IPS-NIHi11 (cell line): ENCODE measurements around the gene TFDP1.
A peak's percentile ranks its signal among the peaks of the same experiment; 100 is the strongest.

Experiments
- DNase-seq: peaks from one replicate; pipeline ENCODE4 v3.0.0; 2012; ENCODE audit warnings: mixed read lengths, low spot score

TFDP1 gene

DNA sequence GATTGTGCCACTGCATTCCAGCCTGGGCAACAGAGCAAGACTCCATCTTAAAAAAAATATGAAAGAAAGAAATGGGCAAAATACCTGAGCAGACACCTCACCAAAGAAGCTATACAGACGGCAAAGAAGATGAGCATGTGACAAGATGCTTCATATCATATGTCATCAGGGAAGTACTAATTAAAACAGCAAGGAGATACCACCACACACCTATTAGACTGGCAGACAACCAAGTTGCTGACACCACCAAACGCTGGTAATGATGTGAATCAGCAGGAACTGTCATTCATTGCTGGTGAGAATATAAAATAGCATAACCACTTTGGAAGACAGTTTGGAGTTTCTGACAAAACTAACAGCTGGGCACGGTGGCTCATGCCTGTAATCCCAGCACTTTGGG, 11.5 kb upstream of the TFDP1 start:
- DNase-seq: no peak

DNA sequence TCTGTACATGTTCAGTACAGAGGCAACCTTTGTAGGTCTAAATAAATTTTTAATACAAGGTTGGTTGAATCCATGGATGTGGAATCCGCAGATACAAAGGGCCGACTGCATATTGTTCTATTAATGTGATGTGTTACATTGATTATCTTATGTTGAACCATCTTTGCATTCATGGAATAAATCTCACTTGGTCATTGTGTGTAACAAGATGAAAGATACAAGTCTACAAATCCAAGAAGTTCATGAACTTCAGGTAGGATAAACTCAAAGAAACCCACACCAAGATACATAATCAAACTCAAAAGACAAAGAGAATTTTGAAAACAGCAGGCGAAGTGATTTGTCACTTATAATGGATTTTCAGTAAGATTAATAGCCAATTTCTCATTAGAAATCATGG, 8.0 kb upstream of the TFDP1 start:
- DNase-seq: no peak

DNA sequence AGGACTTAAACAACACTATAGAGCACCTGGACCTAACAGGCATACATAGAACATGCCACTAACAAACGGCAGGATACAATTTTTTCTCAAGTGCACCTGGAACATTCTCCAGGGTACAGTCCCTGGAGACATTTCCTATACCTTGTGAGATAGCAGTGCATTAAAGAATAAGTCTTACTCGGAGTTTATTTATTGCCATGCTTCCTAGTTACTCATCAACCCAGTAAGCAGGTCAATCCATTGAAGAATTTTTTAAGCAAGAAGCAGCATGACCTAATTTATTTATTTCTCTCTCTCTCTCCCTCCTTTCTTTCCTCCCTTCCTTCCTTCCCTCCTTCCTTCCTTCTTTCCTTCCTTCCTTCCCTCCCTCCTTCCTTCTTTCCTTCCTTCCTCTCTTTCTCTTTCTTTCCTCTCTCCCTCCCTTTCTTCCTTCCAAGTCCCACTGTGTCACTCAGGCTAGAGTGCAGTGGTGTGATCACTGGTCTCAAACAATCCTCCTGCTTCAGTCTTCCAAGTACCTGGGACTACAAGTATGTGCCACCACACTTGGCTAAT, 6.6 kb upstream of the TFDP1 start:
- DNase-seq: no peak

DNA sequence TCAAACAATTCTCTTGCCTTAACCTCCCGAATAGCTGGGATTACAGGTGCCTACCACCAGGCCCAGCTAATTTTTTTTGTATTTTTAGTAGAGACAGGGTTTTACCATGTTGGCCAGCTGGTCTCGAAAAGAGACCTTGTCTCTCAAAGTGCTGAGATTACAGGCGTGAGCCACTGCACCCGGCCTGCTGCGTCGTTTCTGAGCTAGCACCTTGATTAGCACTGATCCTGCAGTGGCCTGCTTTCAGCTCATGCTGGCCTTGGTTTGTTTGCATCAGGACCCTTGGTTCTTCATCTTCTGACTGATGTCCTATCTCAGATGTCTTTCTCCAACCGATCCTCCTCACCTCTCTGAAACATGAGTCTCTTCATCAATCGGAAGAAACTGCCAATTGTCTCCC, 4.9 kb upstream of the TFDP1 start:
- no peak for DNase-seq

DNA sequence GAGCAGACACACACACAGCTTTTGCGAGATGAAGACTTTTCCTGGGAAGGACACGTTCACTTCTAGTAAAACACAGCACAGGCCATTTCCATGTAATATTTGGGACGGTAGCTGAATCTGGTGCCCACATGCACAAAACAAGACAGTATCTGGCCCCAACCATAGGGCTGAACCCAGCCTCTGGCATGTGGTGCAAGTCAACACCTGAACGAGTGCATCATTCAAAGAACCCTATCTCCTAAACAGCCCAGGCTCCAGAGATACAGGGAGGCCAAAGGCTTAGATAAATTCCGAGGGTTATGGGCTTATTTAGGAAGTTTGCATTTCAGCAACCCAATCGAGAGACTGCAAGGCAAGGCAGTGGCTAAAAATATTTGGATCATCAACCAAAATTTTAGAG, 2.7 kb upstream of the TFDP1 start:
- DNase-seq: no peak

DNA sequence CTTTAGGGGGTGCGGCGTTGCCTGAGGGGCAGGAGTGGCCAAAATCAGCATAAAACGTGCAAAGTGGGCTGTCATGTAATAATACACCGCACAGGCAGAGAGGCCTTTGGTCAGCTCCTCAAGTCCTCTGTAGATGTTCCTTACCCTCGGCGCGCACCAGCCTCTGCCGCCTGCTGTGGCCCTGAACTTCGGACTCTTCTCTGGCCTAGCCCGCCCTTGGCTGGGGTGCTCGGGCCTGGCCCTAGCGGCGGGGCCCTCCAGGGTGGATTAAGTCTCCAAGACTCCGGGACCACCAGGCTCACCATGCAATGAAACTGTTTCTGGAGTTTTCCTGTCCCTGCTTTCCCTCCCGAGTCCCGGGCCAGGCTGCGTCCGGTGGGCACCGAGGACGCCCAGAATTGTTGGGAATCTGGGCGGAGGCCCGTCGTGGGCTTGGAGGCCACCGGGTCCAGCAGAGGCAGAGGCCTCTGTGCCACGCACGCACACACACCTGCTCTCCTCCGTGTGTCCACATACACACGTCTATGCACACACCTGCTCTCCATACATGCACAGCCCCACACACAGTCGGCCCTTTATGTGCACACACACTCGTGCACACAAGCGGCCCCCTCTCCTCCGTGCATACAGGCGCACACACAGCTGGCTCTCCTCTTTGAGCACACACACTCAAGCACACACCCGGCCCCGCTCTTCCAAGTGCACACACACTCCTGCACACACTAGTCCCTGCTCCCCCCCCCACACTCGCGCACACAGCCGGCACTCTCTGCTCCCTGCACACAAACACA, 1.5 kb upstream of the TFDP1 start:
- DNase-seq: no peak

DNA sequence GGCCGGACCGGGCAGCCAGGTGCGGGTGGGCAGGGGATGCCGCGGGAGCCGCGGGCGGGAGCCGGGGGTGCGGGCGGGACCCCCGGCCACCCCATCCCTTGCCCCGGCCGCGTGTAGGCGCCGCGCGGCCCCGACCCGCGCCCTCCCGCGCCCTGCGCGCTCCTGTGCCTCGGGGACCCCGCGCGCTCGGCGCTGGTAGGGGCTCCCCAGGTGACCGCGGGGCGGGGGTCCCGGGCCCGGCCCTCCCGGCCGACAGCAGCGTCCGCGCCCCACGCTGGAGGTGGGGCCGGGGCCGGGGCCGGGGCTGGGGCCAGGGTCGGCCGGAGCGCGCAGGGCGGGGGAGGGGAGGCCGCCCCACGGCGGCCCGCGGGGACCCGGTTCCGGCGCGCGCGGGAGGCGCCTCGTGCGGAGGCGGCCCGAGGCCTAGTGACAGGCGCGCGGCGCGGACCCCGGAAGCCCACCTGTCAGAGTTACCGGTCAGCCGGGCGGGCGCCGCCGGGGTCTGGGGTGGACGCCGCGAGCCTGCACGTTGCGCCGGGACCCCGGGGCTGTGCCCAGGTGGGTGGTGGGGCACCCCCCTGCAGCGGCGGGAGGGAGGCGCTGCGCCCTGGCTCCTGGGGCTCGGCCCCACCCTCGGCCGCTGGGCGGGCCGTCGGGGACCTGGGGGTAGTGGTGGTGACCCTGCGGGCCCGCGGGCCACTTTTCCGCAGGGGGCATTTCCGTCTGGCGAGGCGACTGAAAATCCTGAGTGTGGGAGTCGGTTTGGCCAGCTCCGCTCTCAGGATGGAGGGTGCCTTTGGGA, 518 bp downstream of the TFDP1 start:
- peak; percentile 53 for DNase-seq

DNA sequence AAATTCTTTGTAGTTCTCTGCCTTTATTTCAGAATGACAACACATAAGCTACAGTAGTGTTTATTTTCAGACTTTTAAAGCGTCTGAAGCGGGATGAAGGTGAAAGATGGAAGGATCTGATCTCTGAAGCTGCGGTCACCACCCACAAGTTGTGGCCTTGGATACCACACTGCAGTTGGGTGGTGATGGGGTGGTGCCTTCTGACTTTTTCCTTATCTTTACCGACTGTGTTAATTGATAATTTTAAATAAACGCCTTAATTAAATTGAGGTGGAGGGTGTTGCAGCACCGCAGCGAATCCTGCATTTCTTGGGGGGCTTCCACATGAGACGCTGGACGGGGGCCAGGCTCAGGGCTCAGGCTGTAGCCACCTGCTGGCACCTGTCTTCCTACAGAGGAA, 1.3 kb downstream of the TFDP1 start:
- no peak for DNase-seq

DNA sequence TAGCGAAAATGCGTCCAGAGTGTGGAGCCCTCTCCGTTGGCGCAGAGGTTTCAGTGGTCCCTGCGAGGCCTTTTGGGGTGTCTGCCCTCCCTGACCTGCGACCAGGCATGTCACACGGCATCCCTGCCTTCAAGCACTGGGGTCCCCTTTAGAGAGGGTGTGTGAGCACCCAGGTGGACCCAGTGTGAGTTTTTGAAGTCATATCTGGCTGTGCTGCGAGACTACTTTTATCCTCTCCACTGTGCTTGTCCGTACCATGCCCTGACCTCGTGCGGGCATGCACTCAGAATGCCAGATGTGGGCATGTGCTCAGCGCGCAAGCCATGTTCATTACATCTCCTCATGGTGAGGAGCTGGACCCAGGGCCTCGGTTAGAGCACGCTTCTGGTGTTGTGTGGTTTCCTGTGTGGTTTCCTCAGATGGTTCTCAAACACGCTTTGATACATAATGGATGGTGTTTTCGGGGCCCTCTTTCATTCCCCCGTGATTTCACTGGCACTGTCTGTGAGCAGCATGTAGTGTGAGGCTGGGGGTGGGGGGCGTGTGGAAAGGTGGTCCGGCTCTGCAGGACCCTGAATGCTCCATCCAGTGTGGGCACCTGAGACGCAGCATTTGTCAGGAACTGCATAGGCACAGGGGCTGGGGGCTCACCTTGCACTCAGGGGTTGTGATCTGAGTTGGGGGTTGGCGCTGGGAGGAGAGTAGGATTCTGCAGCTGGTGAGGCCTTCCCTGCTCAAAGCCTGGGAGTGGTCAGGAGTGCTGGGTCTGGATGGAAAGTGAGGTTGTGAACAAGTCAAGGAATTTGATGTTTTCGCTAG, 2.3 kb downstream of the TFDP1 start:
- DNase-seq: no peak

DNA sequence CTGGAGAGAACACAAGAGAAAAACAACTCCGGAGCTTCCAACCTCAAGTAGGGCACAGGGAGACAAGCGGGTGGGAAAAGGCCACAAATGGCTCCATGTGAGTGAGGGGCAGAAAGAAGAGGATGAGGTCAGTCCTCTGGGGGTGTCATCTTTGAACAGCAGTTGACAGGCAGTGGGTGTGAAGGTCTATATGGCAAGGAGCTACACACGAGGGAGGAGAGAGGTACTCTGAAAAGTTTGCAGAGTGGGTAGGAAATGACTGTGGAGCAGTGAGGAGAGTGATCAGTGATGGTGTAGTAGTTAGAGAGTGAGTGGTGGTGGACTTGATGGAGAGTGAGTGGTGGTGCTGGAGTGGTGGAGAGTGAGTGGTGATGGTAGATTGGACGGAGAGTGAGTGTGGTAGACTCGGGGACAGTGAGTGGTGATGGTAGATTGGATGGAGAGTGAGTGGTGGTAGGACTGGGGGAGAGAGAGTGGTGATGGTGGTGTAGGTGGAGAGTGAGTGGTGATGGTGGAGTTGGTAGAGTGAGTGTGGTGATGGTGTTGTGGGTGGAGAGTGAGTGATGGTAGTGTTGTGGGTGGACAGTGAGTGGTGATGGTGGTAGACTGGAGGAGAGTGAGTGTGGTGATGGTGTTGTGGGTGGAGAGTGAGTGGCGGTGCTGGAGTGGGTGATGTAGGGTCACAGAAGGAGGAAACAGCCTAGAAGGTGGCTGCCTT, 4.0 kb downstream of the TFDP1 start:
- DNase-seq: no peak

DNA sequence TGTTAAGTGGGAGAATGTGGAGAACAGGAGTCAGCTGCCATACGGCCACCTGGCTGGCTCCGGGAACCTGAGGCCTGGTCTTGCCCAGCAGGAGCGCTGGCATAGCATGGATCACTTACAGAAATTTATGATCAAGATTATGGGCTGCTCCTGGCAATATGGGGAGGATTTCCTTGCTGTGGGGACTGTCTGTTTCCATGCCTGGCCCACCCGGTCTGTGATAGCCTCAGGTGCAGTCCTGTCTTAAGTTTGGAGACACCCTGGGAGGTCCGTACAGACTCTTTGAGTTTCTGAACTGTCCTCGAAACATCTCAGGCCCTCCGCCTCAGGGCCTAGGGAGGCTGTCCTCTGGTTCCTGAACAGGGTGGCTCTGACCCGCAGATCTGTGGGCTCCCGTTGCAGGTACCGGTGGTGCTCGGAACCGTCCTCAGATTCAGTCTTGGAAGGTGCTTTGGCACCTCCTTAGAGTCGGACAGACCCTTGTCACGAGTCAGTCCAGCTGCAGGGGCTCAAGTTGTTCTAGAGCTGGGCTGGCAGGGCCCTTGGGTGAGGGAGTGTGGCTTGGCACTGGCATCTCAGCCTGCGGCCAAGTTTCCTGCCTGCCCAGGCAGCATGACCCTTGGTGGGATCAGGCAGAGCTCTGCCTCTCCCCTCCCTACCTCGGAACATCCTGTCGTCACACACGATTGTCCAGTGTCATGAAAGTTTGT, 4.9 kb downstream of the TFDP1 start:
- DNase-seq: no peak

DNA sequence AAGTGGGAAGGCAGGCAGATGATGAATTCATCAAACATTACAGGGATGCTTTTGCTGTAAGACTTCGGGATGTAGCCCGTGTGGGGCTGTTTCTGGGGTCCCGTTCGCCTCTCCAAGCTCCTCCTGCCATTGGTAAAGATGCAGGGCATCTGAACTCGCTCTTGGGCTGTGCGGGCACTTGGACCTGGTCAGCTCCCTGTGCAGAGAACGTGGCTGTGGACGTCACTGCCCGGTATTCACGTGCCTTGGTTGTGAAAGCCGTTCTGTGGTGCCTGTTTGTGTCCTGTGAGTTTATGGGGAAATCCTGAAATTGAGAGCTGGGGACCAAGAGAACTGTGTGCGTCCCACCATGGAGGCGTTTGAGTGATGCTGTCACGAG, 5.4 kb downstream of the TFDP1 start:
- DNase-seq: no peak

DNA sequence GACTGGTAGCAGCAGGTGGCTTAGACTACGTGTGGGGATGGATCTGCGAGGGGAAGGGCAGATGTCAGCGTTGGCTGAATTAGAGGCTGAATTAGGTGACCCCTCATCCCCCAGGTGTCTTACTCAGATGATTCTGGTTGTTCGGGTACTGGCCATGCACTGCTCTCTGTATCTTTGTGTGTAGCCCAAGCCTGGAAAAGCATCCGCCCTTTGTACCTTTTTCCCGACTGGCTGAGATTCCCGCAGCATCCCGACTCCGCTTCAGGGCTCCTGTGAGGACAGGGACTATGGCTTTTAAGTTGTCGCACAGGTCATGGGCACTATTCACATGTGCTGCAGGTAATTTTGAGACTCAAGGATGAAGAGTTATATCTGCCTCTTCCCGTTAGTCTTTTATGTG, 7.2 kb downstream of the TFDP1 start:
- DNase-seq: no peak

DNA sequence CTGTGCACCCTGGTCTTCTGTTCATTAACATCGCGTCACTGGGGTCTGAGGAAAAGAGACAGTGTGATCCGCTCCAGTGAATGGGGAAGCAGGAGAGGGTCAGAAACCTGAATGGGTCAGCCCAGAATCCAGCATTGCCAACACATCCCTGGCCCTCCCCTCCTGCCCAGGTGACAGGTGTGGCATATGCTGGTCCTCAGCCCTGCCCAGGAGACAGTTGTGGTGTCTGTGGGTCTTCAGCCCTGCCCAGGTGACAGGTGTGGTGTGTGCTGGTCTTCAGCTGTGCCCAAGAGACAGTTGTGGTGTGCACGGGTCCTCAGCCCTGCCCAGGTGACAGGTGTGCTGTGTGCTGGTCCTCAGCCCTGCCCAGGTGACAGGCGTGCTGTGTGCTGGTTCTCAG, 8.0 kb downstream of the TFDP1 start:
- peak; percentile 1 for DNase-seq

DNA sequence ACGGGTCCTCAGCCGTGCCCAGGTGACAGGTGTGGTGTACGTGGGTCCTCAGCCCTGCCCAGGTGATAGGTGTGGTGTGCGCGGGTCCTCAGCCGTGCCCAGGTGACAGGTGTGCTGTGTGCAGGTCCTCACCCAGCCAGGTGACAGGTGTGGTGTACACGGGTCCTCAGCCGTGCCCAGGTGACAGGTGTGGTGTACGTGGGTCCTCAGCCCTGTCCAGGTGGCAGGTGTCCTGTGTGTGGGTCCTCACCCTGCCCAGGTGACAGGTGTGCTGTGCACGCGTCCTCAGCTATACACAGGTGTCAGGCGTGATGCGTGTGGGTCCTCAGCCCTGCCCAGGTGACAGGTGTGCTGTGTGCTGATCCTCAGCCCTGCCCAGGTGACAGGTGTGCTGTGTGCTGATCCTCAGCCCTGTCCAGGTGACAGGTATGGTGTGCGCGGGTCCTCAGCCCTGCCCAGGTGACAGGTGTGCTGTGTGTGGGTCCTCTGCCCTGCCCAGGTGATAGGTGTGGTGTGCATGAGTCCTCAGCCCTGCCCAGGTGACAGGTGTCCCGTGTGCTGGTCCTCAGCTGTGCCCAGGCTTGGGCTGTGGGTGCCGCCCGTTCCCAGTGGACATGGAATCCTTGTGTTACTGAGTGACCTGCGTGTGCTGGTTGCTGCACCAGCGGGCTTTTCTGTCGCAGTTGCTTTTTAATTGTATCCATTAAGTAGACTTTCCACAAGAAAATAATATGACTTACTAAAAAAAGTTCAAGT, 9.7 kb downstream of the TFDP1 start:
- DNase-seq: peak; percentile 1

DNA sequence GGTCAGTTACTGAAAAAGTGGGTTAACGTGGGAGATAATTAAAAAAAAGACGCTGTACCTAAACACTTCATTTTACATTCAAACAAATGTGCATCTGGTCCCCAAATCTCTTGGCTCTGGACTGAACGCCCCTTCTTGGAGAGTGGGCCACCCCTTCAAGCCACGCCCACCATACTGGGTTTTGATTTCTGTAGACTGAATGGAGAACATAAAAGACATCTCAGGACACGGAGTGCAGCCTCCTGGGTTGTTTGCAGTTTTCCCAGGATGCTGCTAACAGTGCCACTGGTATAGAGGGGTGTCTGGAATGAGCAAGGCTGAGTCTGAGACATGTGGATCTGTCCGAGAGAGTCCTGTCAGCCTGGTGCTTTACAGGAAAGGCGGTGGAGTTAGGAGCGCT, 10.6 kb downstream of the TFDP1 start:
- peak; percentile 1 for DNase-seq

DNA sequence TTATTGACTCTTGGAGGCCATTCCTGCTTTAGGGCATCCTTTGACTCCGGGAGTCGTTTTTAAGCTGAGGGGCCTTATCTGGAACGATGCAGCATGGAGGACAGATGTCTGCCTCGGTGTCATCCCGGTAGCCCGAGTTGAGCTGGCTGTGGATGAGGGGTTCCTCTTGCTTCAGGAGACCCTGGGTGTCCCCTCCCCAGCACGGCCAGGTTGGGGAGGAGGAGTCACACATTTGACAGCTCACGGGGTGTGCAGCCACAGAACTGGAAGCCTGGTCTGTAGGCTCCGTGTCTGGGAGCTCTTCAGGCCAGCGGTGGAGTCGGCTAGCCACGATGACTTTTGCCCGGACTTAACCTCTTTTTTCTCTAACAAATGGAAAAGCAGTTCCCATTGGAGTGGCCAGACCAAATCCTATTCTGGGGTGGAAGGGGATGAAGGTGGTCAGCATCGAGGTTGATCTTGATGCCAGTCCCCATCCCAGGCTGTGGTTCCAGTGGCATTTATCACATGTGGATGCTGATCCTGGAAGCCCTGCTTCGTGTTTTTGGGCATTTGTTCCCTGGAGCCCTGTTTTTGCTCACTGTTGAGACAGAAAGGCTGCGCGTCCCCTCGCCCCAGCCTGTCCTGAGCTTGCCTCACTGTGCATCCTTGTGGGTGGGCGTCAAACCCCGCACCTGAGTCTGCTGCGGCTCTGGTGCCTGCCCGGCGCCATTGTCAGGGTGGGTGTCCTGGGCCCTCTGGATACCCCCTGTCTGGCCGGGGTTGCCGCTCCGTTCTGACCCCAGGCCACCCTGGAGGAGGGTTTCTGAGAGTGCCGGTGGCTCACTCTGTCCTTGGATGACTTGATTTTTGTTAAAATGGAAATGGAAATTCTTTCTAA, 12.0 kb downstream of the TFDP1 start:
- no peak for DNase-seq

DNA sequence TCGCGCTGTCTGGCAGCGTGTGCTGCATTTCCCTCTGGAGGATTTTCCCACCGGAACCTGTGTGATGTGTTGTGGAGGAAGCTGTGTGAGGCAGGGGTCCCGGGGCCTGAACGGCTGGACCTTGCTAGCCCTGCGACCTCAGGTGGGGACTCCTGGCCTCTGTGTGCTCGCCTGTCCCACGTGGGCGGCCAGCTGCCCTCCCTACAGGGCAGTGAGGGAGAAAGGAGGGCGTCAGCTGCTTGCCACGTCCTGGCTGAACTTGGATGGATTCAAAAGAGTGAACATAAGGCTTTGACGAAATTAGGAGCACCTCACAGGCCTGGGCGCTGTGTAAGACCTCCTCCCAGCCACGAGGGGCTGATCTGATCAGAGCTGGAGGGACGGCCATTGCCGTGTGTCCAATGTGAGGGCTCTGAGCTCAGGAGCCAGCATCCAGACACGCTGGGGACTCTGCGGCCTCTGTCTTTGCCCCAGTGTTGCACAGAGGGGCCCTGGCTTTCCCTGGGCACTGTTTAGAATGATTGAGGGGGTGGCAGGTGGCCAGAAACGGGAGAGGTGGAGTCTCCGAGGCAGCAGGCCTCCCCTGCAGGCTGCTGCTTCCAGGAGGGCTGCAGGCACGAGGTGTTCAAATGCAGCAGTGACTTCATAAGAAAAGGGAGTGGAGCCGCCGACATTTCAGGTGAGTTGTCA, 13.0 kb downstream of the TFDP1 start:
- DNase-seq: no peak

DNA sequence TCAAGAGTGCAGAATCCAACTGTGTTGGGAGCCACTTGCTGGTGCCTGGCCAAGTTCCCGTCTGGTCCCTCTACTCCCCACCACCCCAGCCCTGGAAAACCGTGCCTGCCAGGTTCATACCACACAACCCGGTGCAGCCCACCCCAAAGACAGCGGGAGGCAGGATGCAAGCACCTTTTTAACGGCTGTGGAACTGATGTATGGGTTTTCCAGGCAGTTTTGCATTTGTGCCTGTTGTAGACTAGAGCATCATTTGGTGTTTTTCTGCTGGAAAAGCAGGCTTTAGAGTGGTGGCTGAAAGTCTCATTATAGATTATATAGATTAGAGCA, 13.5 kb downstream of the TFDP1 start:
- no peak for DNase-seq
